Measurements from ENCODE around the gene SORD.
"Not testable (repeated sequence)": the region's sequence is repeated elsewhere in the genome, so short reads cannot be mapped to it uniquely, and the experiment has no call there.

Gene SORD

DNA sequence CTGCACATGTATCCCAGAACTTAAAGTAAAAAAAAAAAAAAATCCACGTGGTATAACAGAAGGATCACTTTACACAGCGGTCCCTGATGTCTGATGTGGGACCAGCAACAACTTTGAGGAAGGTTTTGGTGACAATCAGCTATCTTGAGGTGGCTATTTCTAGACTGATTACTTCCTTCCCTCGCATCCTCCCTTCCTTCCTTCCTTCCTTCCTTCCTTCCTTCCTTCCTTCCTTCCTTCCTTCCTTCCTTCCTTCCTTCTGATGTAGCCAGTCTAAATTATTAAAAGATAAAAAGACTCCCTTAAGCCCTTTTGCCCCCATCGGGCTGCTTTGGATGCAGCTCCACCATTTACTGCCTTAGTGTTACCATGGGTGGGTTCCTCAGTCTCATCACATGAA is 14.9 kb downstream of the SORD start:
- no peaks in the 10 kb centered on the region for H3K4me1 ChIP-seq (ENCODE audit: control insufficient read depth, insufficient read depth, low read length)
- no peaks in the 10 kb centered on the region for H3K27me3 ChIP-seq (ENCODE audit: control insufficient read depth, insufficient read depth, low read length, poor library complexity, severe bottlenecking)
- H3K27ac ChIP-seq (ENCODE audit: insufficient read depth, low read depth, low read length, poor library complexity, severe bottlenecking): no peak overlapping the region
- no peak overlapping the region for H3K4me3 ChIP-seq (ENCODE audit: insufficient read depth, low read depth, low read length)
- no peaks in the 10 kb centered on the region for H3K9me3 ChIP-seq (ENCODE audit: control insufficient read depth, low read length)
- no peaks in the 10 kb centered on the region for H3K36me3 ChIP-seq (ENCODE audit: control insufficient read depth, insufficient read depth, low read length)
- WGBS, 2 experiments: 91 to 98% methylated on average over 4 of the region's 4 CpGs

- not testable (repeated sequence) for H3K4me3 ChIP-seq (ENCODE audit: insufficient read depth, low read depth, low read length); H3K27ac ChIP-seq (ENCODE audit: insufficient read depth, low read depth, low read length, poor library complexity, severe bottlenecking); H3K27me3 ChIP-seq (ENCODE audit: control insufficient read depth, insufficient read depth, low read length, poor library complexity, severe bottlenecking); H3K4me1 ChIP-seq (ENCODE audit: control insufficient read depth, insufficient read depth, low read length); H3K36me3 ChIP-seq (ENCODE audit: control insufficient read depth, insufficient read depth, low read length); H3K9me3 ChIP-seq (ENCODE audit: control insufficient read depth, low read length)
- WGBS, 2 experiments: 100% methylated on average over 1 of the region's 1 CpG
Measured at GRCh38 chr15:45040396-45040795, 17.4 kb downstream of the SORD start.

- WGBS, 2 experiments: 90 to 91% methylated on average over 5 of the region's 5 CpGs
- not testable (repeated sequence) for H3K4me1 ChIP-seq (ENCODE audit: control insufficient read depth, insufficient read depth, low read length); H3K4me3 ChIP-seq (ENCODE audit: insufficient read depth, low read depth, low read length); H3K27ac ChIP-seq (ENCODE audit: insufficient read depth, low read depth, low read length, poor library complexity, severe bottlenecking); H3K9me3 ChIP-seq (ENCODE audit: control insufficient read depth, low read length); H3K27me3 ChIP-seq (ENCODE audit: control insufficient read depth, insufficient read depth, low read length, poor library complexity, severe bottlenecking); H3K36me3 ChIP-seq (ENCODE audit: control insufficient read depth, insufficient read depth, low read length)
Measured at GRCh38 chr15:45041538-45041937, 18.5 kb downstream of the SORD start.

DNA sequence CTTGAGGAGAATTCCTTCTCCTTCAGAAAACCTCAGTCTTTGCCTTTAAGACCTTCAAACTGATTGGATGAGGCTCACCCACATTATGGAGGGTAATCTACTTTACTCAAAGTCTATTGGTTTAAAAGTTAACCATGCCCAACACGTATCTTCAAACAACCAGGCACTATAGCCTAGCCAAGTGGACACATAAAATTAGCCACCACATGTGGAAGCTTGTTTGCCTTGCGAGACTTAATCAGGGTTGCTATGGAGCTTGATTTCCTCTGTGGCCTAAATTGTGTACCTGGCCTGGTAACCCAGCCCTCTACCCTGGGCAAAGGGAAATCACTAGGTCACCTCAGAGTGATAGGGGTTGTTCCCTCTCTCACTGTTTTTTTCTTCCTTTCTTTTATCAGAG is 19.9 kb downstream of the SORD start:
- H3K27ac ChIP-seq (ENCODE audit: insufficient read depth, low read depth, low read length, poor library complexity, severe bottlenecking); H3K27me3 ChIP-seq (ENCODE audit: control insufficient read depth, insufficient read depth, low read length, poor library complexity, severe bottlenecking); H3K4me3 ChIP-seq (ENCODE audit: insufficient read depth, low read depth, low read length); H3K9me3 ChIP-seq (ENCODE audit: control insufficient read depth, low read length); H3K4me1 ChIP-seq (ENCODE audit: control insufficient read depth, insufficient read depth, low read length); H3K36me3 ChIP-seq (ENCODE audit: control insufficient read depth, insufficient read depth, low read length): not testable (repeated sequence)
- no CpG with 5 or more reads among the region's 2 CpGs for WGBS, 2 experiments

DNA sequence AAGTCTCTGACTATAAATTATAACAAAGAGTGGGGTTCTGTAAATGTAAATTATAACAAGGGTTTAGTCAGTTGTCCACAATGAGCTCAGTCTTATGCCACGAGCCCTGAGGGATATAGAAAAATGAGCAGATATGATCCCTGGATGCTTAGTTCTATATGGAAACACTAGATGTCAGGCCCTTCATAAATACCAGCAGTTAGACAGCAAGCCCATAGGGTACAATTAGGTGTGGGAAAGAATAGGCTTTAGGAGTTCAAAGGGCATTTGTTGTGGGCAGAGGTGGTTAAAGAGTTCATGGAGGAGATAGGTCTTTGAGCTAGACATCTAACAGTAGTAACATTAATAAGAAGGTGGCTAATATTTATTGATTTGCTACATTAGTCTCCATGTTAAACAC is 21.3 kb downstream of the SORD start:
- H3K9me3 ChIP-seq (ENCODE audit: control insufficient read depth, low read length); H3K27ac ChIP-seq (ENCODE audit: insufficient read depth, low read depth, low read length, poor library complexity, severe bottlenecking); H3K36me3 ChIP-seq (ENCODE audit: control insufficient read depth, insufficient read depth, low read length); H3K4me1 ChIP-seq (ENCODE audit: control insufficient read depth, insufficient read depth, low read length); H3K27me3 ChIP-seq (ENCODE audit: control insufficient read depth, insufficient read depth, low read length, poor library complexity, severe bottlenecking); H3K4me3 ChIP-seq (ENCODE audit: insufficient read depth, low read depth, low read length): not testable (repeated sequence)
- WGBS, 2 experiments: no CpG with 5 or more reads among the region's 1 CpG

- not testable (repeated sequence) for H3K27me3 ChIP-seq (ENCODE audit: control insufficient read depth, insufficient read depth, low read length, poor library complexity, severe bottlenecking); H3K4me1 ChIP-seq (ENCODE audit: control insufficient read depth, insufficient read depth, low read length); H3K9me3 ChIP-seq (ENCODE audit: control insufficient read depth, low read length); H3K27ac ChIP-seq (ENCODE audit: insufficient read depth, low read depth, low read length, poor library complexity, severe bottlenecking); H3K4me3 ChIP-seq (ENCODE audit: insufficient read depth, low read depth, low read length)
- H3K36me3 ChIP-seq (ENCODE audit: control insufficient read depth, insufficient read depth, low read length): peaks cover 42% of the 10 kb centered on the region
- 94 to 96% methylated on average over 4 of the region's 4 CpGs for WGBS, 2 experiments
Measured at GRCh38 chr15:45048449-45048793, 25.4 kb downstream of the SORD start.

- WGBS, 2 experiments: 93 to 97% methylated on average over 6 to 7 of the region's 7 CpGs
- no peak overlapping the region for H3K4me3 ChIP-seq (ENCODE audit: insufficient read depth, low read depth, low read length)
- H3K27me3 ChIP-seq (ENCODE audit: control insufficient read depth, insufficient read depth, low read length, poor library complexity, severe bottlenecking): no peaks in the 10 kb centered on the region
- H3K9me3 ChIP-seq (ENCODE audit: control insufficient read depth, low read length): peaks cover 6% of the 10 kb centered on the region
- no peak overlapping the region for H3K27ac ChIP-seq (ENCODE audit: insufficient read depth, low read depth, low read length, poor library complexity, severe bottlenecking)
- no peaks in the 10 kb centered on the region for H3K4me1 ChIP-seq (ENCODE audit: control insufficient read depth, insufficient read depth, low read length)
- H3K36me3 ChIP-seq (ENCODE audit: control insufficient read depth, insufficient read depth, low read length): peaks cover 42% of the 10 kb centered on the region
Measured at GRCh38 chr15:45048794-45049631, 26.0 kb downstream of the SORD start.

- H3K36me3 ChIP-seq (ENCODE audit: control insufficient read depth, insufficient read depth, low read length): peaks cover 42% of the 10 kb centered on the region
- H3K27ac ChIP-seq (ENCODE audit: insufficient read depth, low read depth, low read length, poor library complexity, severe bottlenecking): no peak overlapping the region
- H3K27me3 ChIP-seq (ENCODE audit: control insufficient read depth, insufficient read depth, low read length, poor library complexity, severe bottlenecking): no peaks in the 10 kb centered on the region
Measured at GRCh38 chr15:45050587-45050986, 27.6 kb downstream of the SORD start.

DNA sequence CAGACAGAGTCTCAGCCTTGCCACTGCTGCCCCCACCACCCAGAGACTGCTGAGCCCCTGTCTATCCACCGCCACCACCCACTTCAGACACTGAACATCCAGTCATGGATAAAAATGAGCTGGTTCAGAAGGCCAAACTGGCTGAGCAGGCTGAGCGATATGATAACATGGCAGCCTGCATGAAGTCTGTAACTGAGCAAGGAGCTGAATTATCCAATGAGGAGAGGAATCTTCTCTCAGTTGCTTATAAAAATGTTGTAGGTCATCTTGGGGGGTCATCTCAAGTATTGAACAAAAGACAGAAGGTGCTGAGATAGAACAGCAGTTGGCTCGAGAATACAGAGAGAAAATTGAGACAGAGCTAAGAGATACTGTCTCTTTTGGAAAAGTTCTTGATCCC is 29.7 kb downstream of the SORD start:
- H3K4me1 ChIP-seq (ENCODE audit: control insufficient read depth, insufficient read depth, low read length); H3K9me3 ChIP-seq (ENCODE audit: control insufficient read depth, low read length); H3K4me3 ChIP-seq (ENCODE audit: insufficient read depth, low read depth, low read length); H3K27ac ChIP-seq (ENCODE audit: insufficient read depth, low read depth, low read length, poor library complexity, severe bottlenecking); H3K27me3 ChIP-seq (ENCODE audit: control insufficient read depth, insufficient read depth, low read length, poor library complexity, severe bottlenecking): not testable (repeated sequence)
- H3K36me3 ChIP-seq (ENCODE audit: control insufficient read depth, insufficient read depth, low read length): peaks cover 38% of the 10 kb centered on the region
- 94 to 95% methylated on average over 3 of the region's 3 CpGs for WGBS, 2 experiments

More at GRCh38 chr15:45050587-45050986, 27.6 kb downstream of the SORD start:
- Histone ChIP-seq H3K4me1 (ENCODE audit: control insufficient read depth, insufficient read depth, low read length) (no peaks in the 10 kb centered on the region), H3K4me3 (ENCODE audit: insufficient read depth, low read depth, low read length) (no peak overlapping the region), H3K9me3 (ENCODE audit: control insufficient read depth, low read length) (peaks cover 6% of the 10 kb centered on the region)
- 88 to 100% methylated on average over 1 of the region's 1 CpG for WGBS, 2 experiments

DNA sequence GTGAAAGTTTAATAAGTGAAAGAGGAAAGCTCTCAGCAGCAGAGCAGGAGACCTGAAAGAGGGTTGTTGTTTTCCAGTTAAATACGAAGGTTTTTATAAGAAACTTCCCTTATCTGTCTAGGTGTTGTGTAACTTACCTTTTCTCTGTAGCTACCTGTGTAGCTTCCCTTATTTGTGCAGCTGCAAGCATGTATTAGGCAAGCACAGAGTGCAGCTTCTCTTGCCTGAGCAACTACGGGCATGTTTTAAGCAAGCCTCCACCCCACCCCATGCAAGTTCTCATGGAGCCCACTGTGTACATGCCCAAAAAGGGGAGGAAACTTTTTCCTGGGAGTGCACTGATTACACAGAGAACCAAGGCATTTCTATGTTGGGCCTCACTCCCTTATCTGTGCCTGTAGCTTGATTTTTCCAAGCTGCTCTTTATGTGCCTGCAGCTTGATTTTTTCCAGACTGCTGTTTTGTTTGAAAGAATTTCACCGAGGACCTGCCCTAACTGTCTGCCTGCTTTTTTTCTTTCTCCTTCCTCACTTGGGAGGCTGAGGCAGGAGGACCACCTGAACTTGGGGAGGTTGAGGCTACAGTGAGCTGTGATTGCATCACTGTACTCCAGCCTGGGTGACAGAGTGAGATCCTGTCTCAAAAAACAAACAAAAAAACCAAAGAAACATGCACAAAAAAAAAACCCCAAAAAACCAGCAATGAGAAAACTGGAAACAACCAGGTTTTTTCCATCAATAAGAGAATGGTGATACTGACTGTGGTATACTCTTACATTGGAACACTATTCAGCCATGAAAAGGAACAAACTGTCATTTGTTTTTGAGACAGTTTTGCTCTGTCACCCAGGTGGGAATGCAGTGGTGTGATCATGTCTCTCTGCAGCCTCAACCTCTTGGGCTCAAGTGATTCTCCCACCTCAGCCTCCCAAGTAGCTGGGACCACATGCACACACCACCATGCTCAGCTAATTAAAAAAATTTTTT is 36.0 kb downstream of the SORD start:
- not testable (repeated sequence) for H3K4me1 ChIP-seq (ENCODE audit: control insufficient read depth, insufficient read depth, low read length); H3K4me3 ChIP-seq (ENCODE audit: insufficient read depth, low read depth, low read length); H3K9me3 ChIP-seq (ENCODE audit: control insufficient read depth, low read length); H3K27ac ChIP-seq (ENCODE audit: insufficient read depth, low read depth, low read length, poor library complexity, severe bottlenecking); H3K36me3 ChIP-seq (ENCODE audit: control insufficient read depth, insufficient read depth, low read length); H3K27me3 ChIP-seq (ENCODE audit: control insufficient read depth, insufficient read depth, low read length, poor library complexity, severe bottlenecking)
- 95% methylated on average over 3 of the region's 3 CpGs for WGBS, 2 experiments
